T47D (cell line): ENCODE results near the gene NFKB1.

Source experiments
- DNase-seq, 2 experiments: peaks; one replicate each; pipeline versions ENCODE4 v3.0.0 to v3.0.0-alpha.2; 2011 to 2012; ENCODE audit warnings: low read depth in 1 of 2, low spot score in 1 of 2
- JUND ChIP-seq: IDR thresholded peaks from 2 replicates; pipeline ENCODE4 v1.6.1; 2012; ENCODE audit warnings: low read depth
- in situ Hi-C: cut with HindIII; loops from 2 replicates; pipeline ENCODE4 v1.10.0; 2016; ENCODE audit warnings: low sequenced_read_pairs, low pct_unique_long_range_greater_than_20kb

NFKB1 gene

DNA sequence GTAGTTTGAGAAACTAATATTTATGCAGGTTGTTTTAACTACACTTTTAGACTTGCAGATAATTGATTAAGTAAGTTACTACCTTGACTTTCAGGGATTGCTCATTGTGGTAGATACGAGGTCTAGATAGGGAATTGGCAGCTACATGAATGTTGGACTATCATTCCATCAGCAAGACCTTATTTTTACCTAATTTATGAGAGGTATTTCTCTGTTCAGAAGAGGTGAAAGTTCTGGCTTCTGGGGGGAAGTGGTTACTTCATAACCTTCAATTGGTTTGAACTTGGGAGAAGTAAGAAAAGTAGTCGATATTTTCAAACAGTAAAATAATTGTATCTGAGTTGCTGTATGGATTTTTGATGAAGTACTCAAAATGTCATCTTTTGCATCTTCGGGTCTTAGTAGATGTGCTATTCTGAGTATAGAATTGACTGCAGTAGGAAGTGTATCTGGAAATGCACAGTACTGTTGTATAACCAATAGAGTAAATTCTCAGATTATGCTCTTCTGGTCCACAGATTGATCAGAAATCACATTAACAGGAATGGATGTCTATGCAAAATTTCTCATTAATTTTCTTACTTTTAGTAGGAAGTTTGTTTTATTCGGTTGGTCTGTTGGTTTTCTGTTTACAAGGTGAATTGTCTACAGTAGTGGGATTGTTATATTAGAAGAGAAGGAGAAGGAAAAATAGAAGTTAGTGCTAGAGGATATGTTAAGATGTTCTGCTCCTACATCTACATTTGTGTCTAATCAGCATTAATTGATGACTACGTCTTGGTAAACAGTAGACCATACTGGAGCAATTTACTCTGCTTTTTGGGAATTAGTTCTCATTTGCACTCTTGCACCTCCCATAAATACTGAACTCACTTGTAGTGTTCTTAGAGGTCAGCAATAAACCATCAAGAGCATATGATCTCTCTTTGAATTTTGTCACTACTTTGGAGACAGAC, 3.0 kb downstream of the NFKB1 start:
- TF ChIP-seq JUND, result no peak
- in situ Hi-C loops, result no loop called here
- no peak for DNase-seq

DNA sequence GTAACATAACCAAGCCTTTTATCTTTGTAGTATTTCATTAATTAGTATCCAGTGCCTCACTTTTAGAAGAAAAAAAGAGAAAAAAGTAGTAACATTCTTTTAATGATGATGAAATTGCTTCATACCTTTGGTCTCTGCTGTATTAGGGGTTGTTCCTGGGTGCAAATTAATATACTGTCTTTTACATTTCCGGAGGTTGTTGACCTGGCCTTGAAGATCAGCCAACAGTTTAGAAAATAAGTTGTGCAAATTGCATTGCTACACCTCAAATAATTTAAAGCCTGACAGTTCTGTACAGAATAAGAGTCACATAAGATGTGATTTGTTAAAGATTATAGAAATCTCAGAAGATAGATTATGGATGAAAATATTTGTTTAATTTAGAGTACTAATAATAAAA, 3.8 kb downstream of the NFKB1 start:
- DNase-seq, result no peak
- no peak for TF ChIP-seq JUND
- in situ Hi-C loops, result no loop called here

DNA sequence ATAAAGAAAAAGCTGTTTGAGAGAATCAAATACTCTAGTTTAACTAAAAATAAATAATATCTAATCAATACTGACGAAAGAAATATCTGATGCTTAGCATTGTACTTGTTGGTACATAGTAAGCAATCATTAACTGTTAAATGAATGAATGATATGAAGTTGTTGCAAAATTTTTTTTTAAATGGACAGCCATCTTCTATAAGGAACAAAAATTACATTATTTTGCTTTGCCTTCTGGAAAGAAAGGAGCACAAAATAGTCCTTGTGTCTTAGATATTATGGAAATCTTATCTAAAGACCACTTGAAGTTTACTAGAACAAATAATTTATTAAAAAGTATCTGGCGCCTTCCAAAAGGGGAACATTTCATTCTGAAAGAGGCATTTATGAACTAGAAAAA, 4.5 kb downstream of the NFKB1 start:
- no peak for TF ChIP-seq JUND
- in situ Hi-C loops, result no loop called here
- DNase-seq, result no peak

DNA sequence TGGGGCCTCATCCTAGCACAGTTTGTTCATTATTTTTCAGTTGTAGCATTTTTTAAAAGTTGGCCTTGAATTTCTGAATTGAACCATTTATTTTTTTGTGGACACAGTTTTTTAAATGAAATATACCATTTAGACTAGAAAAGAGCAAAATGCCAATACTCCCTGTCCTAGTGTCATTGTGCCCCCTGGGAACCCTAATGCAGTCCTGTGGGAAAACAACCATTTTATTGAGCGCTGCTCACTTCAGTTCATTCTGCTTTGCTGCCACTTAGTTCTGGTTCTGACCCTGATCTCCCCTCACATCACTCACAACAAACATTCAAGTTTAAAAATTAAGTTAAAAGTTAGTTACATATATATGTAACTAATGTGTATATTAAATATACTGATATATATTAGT, 5.4 kb downstream of the NFKB1 start:
- no peak for TF ChIP-seq JUND
- DNase-seq, result no peak
- in situ Hi-C loops, result no loop called here

DNA sequence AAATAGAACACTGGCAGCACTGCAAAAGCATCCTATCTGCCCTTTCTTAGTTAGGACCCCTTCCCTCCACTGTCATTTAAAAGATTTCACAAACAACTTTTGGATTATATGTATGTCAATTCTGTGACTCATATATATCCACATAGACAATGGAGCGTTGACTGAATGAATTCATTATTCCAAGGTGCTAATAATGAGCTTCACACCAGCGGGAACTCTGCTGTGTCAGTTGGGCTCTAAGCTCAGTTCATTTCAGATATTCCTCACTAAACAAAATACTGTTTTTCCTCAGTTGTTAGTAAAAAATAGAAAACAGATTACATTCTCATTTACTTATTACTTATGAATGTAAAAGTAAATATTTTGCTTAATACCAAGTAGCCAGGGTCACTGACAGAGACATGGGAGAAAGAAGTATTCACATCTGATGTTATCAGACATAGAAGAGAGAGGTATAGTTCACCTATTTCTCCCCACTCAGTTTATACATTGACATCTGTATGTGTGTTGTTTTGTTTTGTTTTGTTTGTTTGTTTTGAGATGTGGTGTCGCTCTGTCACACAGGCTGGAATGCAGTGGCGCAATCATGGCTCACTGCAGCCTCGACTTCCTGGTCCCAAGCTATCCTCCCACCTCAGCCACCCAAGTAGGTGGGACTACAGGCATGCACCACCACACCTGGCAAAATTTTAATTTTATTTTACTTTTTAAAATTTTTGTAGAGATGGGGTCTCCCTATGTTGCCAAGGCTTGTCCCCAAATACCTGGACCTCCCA, 10.9 kb downstream of the NFKB1 start:
- DNase-seq, result peak in 1 of 2 experiments; percentile 17
- in situ Hi-C loops, result no loop called here
- no peak for TF ChIP-seq JUND

DNA sequence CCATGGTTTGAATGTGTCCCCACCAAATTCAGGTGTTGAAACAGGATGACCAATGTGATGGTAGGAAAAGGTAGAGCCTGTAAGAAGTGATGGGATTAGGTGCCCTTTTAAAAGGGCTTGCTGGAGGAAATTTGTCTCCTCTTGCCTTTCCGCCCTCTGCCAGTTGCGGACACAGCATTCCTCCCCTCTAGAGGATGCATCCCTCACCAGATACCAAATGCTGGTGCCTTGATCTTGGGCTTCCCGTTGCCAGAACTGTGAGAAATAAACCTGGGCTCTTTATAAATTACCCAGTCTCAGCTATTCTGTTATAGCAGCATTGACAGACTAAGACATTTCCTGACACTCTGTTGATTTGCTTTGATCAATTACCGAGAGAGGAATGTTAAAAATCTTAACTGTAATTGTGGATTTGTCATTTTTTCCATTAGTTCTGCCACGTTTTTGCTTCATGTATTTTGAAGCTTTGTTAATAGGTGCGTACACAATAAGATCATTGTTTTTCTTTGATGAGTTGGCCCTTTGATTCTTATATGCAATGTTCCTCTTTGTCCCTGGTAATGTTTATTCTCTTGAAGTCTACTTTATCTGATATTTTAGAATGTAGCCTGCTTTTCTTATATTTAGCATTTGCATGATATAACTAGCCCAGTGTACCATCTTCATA, 13.3 kb downstream of the NFKB1 start:
- in situ Hi-C loops, result no loop called here

DNA sequence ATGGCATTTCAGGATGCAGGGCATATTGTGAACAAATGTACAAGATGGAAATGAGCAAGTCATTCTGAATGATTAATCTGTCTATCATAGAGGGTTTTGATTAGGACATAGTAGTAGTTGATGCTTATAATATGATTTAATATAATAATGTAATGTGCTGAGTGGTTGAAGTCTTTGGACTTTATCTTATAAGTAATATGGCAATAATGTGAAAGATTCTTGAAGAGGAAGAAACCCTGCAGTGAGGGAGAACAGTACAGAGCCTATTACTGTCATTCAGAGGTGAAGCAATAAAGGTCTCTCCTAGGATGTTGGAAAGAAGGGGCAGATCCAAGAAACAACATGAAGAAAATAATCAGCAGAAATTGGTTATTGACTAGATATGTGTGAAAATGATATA, 16.6 kb downstream of the NFKB1 start:
- in situ Hi-C loops, result no loop called here
- no peak for DNase-seq
- TF ChIP-seq JUND, result no peak

More for the DNA sequence above, 13.3 kb downstream of the NFKB1 start:
- TF ChIP-seq JUND, result no peak
- no peak for DNase-seq

DNA sequence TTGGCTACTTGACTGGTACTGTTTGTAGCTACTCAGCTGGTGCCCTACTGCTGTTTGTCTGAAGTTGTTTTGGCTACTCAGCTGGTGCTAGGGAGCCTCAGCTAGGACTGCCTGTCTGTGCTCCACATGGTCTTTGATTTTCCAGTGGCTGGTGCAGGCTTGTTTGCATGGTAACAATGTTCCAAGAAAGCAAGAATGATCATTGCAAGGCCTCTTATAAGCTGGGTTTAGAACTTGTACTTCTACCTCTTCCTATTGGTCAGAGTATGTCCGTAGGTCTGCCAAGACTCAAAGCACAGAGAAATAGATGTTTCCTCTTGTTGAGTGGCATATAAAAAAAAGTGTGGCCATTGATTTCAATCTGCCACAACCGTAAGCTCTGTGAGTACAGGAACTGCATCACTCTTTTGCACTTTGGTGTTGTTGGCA, 17.6 kb downstream of the NFKB1 start:
- no peak for DNase-seq
- no peak for TF ChIP-seq JUND
- in situ Hi-C loops, result no loop called here

DNA sequence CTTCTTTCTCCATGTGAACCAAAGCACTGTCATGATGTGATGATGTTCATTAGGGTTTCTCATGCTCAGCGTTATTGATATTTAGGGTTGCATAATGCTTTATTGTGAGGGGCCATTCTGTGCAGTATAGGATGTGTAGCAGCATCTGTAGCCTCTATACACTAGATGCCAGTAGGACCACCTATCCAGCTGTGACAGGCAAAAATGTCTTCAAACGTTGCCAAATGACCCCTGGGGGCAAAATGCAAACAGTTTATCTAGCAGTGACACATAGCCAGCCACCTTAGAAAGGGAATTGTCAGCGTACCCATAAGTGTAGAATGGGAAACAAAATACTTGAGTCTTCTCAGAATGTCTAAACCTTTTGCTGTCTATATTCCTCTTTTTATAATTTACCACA, 18.8 kb downstream of the NFKB1 start:
- no peak for DNase-seq
- no peak for TF ChIP-seq JUND
- in situ Hi-C loops, result no loop called here

DNA sequence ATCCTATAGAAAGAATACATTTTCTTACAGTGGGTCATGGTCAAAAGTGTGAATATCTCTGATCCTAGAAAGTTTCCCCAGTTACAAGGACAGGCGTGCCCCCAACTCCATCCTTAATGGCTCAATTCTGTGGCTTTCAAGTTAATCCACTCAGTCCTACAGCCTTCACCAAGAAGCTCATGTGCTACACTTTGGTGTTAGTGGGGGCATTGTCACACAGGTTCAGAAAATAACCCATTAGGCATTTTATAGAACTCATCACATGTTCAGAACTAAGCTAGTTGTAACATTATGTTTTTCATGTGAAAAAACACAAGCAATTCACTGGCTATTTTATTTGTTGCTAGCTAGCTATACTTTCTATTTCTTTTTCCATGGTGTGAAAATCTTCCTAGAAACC, 20.4 kb downstream of the NFKB1 start:
- in situ Hi-C loops, result no loop called here
- no peak for TF ChIP-seq JUND
- no peak for DNase-seq

DNA sequence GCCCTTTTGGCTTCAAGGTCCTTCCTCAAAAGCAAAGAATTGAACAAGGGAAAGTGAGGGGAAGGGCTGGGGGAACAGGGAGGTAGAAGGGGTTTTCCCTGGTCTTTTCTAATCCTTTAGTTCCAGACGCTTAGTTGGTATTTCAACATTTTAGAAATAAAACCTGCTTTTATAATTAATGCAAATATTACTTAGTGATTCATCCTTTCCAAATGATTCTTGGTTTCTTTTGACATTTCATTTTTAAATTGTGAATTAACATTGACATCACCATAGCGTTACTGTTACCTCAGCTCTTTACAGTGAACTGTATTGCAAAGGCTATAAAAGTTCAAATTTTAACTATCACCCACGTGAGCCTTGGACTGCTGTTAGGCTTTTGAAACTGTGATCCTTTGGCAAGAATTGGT, 20.9 kb downstream of the NFKB1 start:
- no peak for TF ChIP-seq JUND
- in situ Hi-C loops, result no loop called here
- no peak for DNase-seq

DNA sequence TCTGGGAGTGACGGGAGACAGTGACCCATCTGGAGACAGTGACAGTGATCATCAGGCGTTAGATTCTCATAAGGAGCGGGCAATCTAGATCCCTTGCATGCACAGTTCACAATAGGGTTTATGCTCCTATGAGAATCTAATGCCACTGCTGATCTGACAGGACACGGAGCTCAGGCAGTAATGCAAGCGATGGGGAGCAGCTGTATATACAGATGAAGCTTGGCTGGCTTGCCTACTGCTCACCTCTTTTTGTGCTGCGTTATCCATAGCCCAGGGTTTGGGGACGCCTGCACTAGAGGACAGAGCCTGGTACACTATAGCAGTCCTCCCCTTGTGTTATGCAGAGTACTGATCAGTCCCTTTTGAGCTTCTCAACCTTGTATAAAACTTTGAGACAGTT, 23.5 kb downstream of the NFKB1 start:
- no peak for DNase-seq
- no peak for TF ChIP-seq JUND
- in situ Hi-C loops, result no loop called here
